K562 (cell line): ENCODE results near the gene USP46. TPM values are rescaled to one million over a fixed set of nuclear protein-coding genes. Genes with fewer than 3 reads are reported as not detected.

Experiments used
- CC2D1A ChIP-seq: fragments of 450-650 bp; IDR thresholded peaks from 2 replicates; pipeline ENCODE4 v1.6.1; 2017; ENCODE audit warnings: mild to moderate bottlenecking
- E2F3 ChIP-seq: fragments of 250-450 bp; sonication (Bioruptor Pico); IDR thresholded peaks from 2 replicates; pipeline ENCODE4 v1.4.0; 2020; ENCODE audit warnings: mild to moderate bottlenecking
- HNRNPK ChIP-seq: fragments of 200-400 bp; formaldehyde crosslinking; IDR thresholded peaks from one replicate; pipeline ENCODE4 v1.6.1; 2018; ENCODE audit warnings: mild to moderate bottlenecking, low read depth, low read length; ENCODE audit not compliant: poor library complexity, severe bottlenecking
- NR2C1 ChIP-seq, 2 experiments: fragments of 450-650 bp; IDR thresholded peaks; 2 replicates each; pipeline ENCODE4 v1.6.1; 2017; ENCODE audit warnings: mild to moderate bottlenecking in 2 of 2, antibody characterized with exemption in 1 of 2, inconsistent platforms in 1 of 2, missing compliant biosample characterization in 1 of 2, missing genetic modification characterization in 1 of 2
- POLR3A ChIP-seq: IDR thresholded peaks from 2 replicates; pipeline ENCODE4 v1.6.1; 2011; ENCODE audit warnings: borderline replicate concordance, mild to moderate bottlenecking, moderate library complexity; ENCODE audit not compliant: insufficient read length, insufficient read depth; ENCODE audit errors: extremely low read depth
- TBP ChIP-seq: optimal IDR thresholded peaks from 2 replicates; pipeline ENCODE3; 2011; ENCODE audit warnings: low read depth, low read length, improper control_type of control experiment
- YBX1 ChIP-seq: fragments of 450-650 bp; IDR thresholded peaks from 2 replicates; pipeline ENCODE4 v1.7.1; 2016; ENCODE audit warnings: mild to moderate bottlenecking
- ZBTB5 ChIP-seq: fragments of 450-650 bp; IDR thresholded peaks from 2 replicates; pipeline ENCODE4 v1.6.1; 2017; ENCODE audit warnings: antibody characterized with exemption
- ZEB2 ChIP-seq: fragments of 450-650 bp; IDR thresholded peaks from 2 replicates; pipeline ENCODE4 v1.6.1; 2016
- ZNF146 ChIP-seq: IDR thresholded peaks from one replicate; pipeline ENCODE4 v1.6.1; 2018; ENCODE audit warnings: missing compliant biosample characterization; ENCODE audit not compliant: unreplicated experiment
- ZNF197 ChIP-seq: fragments of 200-800 bp; sonication (Bioruptor generic); IDR thresholded peaks from 2 replicates; pipeline ENCODE4 v1.6.1; 2016; ENCODE audit warnings: low read depth, missing genetic modification characterization, missing compliant biosample characterization
- ZNF316 ChIP-seq: fragments of 450-650 bp; IDR thresholded peaks from 2 replicates; pipeline ENCODE4 v1.6.1; 2016
- polyA plus RNA-seq, 8 experiments: library from polyadenylated mRNA; depleted of rRNA in 4 of 8; stranded (reverse) in 5 of 8; unstranded in 3 of 8; fragments of >200 nt; fragmentation: Nextera tagmentation in 2 of 8; fragmentation: Illumina TruSeq in 1 of 8; extraction: Ambion mirVana in 2 of 8; extraction: Trizol in 1 of 8; gene quantifications; 2 replicates each; pipeline versions ENCODE4 v1.2.1 to v1.2.3, GENCODE V29; 2011 to 2014; ENCODE audit warnings: inconsistent platforms in 1 of 8, missing spikeins in 1 of 8
- total RNA-seq, 7 experiments: library from RNA; depleted of rRNA in 6 of 7; stranded (reverse); fragments of >200 nt in 6 of 7; fragmentation: Illumina TruSeq in 2 of 7; extraction: Trizol in 2 of 7; gene quantifications; 2 replicates each; pipeline versions ENCODE4 v1.2.1 to v1.2.3, GENCODE V29; 2011 to 2021; ENCODE audit warnings: low replicate concordance in 1 of 7

USP46 gene
- total and polyA plus RNA-seq, 9 of the 15 experiments (the other 6 are each of a cell fraction or from before 2014, with no cell fraction given): 3.0 to 11.7 (median 8.4) TPM

GRCh38 chr4:52658641-52659000, 480 bp downstream of the USP46 start (continued):
- TF ChIP-seq ZBTB5: no peak
- no peak for TF ChIP-seq CC2D1A
- TF ChIP-seq POLR3A: no peak
- no peak for TF ChIP-seq ZNF197 (CRISPR knock-in tag)
- TF ChIP-seq NR2C1 (IDR thresholded peaks at IDR 0.05): no peak
- TF ChIP-seq NR2C1 (tag; IDR thresholded peaks at IDR 0.05): no peak
- no peak for TF ChIP-seq E2F3 (CRISPR knock-in tag)
- TF ChIP-seq ZNF316: peak; percentile 23; the same call in 1 of the 2 replicates
- no peak for TF ChIP-seq YBX1
- TF ChIP-seq ZNF146: no peak
- TF ChIP-seq TBP: no peak
- TF ChIP-seq HNRNPK: no peak
- TF ChIP-seq ZEB2: no peak
